ENCODE measurements around the gene MBOAT7.
"Not testable (repeated sequence)": the region's sequence is repeated elsewhere in the genome, so short reads cannot be mapped to it uniquely, and the experiment has no call there.

The MBOAT7 gene

DNA sequence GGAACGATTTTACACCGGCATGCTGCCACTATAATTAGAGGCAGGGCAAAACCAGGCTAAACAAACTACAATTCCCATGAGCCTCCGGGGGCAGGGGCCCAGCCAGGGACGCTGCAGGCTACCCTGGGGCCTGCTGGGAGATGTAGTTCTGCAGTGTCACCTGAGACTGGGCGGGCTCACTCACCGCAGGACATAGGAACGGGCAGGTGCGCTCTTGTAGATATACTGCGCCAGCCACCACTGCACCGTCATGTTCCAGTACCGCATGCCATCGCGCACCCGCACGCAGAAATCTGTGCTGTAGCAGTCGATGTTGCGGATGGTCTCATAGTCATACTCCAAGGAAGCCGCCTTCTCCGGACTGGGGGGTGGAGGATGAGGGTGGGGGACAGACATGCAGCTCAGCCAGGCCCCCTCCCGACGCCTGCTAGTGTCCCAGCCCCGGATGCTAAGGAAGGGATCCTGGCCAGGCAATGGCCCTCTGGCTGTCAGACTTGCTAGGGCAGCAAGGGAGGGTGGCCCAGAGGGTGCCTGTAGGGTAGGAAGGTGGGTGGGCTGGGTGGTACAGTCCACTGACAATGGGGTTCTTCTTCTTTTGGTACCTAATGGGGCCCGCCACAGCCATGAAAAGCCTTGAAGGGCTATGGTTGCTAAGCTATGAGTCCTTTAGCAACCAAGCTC, 10.7 kb downstream of the MBOAT7 start:
- POLR2A ChIA-PET = no interaction called here
- TF ChIP-seq, protein P1, sequence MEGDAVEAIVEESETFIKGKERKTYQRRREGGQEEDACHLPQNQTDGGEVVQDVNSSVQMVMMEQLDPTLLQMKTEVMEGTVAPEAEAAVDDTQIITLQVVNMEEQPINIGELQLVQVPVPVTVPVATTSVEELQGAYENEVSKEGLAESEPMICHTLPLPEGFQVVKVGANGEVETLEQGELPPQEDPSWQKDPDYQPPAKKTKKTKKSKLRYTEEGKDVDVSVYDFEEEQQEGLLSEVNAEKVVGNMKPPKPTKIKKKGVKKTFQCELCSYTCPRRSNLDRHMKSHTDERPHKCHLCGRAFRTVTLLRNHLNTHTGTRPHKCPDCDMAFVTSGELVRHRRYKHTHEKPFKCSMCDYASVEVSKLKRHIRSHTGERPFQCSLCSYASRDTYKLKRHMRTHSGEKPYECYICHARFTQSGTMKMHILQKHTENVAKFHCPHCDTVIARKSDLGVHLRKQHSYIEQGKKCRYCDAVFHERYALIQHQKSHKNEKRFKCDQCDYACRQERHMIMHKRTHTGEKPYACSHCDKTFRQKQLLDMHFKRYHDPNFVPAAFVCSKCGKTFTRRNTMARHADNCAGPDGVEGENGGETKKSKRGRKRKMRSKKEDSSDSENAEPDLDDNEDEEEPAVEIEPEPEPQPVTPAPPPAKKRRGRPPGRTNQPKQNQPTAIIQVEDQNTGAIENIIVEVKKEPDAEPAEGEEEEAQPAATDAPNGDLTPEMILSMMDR (IDR thresholded peaks at IDR 0.05; ENCODE audit: control extremely low read depth, extremely low read depth, low read depth, missing control alignments) = no peak
- DNase-seq (ENCODE audit: extremely low spot score) = no peak
- CTCF ChIA-PET = interaction anchor here (1.3 to 1.7 kb wide), 3 partner anchors 9 to 54 kb away, joined by 3 to 5 read pairs (median 3); partner anchors contain the start of gene MBOAT7

DNA sequence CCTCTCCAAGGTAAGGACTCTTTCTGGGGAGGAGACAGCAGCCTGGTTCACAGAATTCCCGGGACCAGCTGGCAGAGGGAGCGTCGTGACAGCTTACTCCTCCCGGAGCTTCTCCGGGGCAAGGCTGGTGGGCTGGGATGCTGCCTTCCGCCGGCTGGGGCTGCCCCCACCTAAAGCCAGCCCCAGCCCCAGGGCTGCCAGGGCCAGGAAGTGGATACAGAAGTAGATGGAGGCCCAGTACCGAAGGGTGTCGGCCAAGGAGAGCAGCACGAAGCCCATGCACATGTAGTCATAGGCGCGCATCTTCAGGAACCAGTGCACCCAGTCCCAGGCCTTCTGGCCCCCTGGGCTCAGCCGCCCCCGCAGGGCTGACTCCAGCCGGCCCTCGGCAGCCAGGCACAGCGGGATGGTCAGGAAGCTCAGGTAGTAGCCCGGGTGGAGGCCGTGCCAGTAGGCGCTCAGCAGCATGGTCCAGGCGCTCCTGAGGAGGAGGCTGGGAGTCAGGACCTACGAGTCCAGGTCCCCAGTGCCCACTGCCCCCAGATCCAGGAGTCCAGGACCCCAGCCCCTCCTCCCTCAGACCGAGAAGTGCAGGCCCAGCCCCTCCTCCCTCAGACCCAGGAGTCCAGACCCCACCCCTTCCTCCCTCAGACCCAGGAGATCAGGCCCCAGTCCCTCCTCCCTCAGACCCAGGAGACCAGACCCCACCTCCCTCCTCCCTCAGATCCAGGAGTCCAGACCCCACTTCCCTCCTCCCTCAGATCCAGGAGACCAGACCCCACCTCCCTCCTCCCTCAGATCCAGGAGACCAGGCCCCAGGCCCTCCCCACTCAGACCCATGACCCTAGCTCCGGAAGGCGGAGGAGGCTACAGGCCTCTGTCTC, 15.2 kb downstream of the MBOAT7 start:
- POLR2A ChIA-PET = interaction anchor here (1.4 kb wide), 2 partner anchors 12 to 15 kb away, joined by 3 to 4 read pairs; partner anchors contain the start of gene MBOAT7
- CTCF ChIA-PET = interaction anchor here (1.1 to 1.8 kb wide), 5 partner anchors 10 to 58 kb away, joined by 3 to 7 read pairs (median 4); partner anchors contain the start of gene MBOAT7
- TF ChIP-seq, protein P1 (IDR thresholded peaks at IDR 0.05; ENCODE audit: control extremely low read depth, extremely low read depth, low read depth, missing control alignments) = no peak
- no peak for DNase-seq (ENCODE audit: extremely low spot score)

DNA sequence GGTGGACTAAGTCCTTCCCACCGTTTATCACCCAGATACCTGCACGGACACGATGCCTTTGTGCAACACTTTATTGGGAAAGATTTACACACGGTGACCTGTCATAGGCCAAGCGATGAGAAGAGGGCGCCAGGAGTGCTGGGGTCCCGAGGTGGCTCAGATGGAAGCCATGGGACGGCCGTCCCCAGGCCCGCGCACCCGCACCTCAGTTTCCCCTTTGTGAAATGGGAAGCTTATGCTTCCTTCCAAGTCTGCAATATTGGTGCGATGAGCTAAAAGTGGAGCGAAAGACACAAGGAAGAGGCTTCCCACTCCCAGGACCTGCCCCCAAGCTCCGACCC, 16.1 kb downstream of the MBOAT7 start:
- TF ChIP-seq, protein P1 (IDR thresholded peaks at IDR 0.05; ENCODE audit: control extremely low read depth, extremely low read depth, low read depth, missing control alignments) = no peak
- no peak for DNase-seq (ENCODE audit: extremely low spot score)
- ChIA-PET POLR2A (interaction anchor here (0.6 to 1.4 kb wide), 3 partner anchors 8 to 35 kb away, joined by 4 to 5 read pairs (median 4); partner anchors contain the start of gene MBOAT7), CTCF (interaction anchor here (1.1 to 1.8 kb wide), 5 partner anchors 9 to 58 kb away, joined by 3 to 7 read pairs (median 4); partner anchors contain the start of gene MBOAT7)

DNA sequence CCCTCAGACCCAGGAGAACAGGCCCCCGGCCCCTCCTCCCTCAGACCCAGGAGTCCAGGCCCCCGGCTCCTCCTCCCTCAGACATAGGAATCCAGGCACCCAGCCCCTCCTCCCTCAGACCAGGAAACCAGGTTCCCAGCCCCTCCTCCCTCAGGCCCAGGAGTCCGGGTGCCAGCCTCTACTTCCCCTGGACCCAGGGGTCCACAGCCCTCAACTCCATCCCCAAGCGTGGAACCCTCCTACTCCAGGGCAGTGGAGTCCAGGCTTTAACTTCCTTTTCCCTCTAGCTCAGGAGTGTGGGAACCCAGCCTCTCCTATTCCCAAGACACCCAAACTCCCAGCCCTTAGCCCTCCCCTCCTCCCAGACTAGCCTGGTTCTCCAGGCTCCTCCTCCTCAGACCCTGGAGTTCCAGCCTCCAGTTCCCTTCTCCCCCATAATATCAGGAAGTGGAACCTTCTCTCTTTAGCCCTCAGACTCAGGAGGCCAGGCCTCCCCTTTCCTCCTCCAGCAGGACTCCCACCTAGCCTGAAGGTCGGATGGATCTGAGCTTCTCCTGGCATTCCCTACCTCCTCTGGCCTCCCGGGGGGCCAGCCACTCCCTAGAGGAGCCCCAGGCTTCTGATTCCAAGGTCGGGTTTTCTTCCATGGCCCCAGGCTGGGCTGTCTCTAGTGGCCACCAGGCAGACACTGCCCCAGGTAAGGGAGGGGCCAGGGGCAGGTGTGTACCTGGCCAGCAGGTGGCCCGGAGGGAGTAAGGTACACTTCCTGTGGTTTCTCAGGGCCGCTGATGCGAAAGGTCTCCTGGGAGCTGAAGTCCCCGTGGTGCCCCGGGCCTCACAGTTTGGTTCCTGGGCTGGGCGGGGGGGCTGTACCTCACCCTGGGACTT, 16.7 kb downstream of the MBOAT7 start, which contains the start of gene TMC4:
TMC4 (minus strand) TSS at position 690 of the 888 bp plus-strand sequence; CDS start at position 647, 43 bp downstream.
- ChIA-PET CTCF (interaction anchor here (1.1 to 1.5 kb wide), 4 partner anchors 9 to 59 kb away, joined by 3 to 7 read pairs (median 4); partner anchors contain the start of gene MBOAT7), POLR2A (interaction anchor here (0.6 to 0.7 kb wide), 2 partner anchors 9 to 36 kb away, joined by 4 to 5 read pairs; no protein-coding TSS in a partner anchor)
- DNase-seq (ENCODE audit: extremely low spot score) = no peak
- TF ChIP-seq, protein P1 (IDR thresholded peaks at IDR 0.05; ENCODE audit: control extremely low read depth, extremely low read depth, low read depth, missing control alignments) = peak; percentile 9

DNA sequence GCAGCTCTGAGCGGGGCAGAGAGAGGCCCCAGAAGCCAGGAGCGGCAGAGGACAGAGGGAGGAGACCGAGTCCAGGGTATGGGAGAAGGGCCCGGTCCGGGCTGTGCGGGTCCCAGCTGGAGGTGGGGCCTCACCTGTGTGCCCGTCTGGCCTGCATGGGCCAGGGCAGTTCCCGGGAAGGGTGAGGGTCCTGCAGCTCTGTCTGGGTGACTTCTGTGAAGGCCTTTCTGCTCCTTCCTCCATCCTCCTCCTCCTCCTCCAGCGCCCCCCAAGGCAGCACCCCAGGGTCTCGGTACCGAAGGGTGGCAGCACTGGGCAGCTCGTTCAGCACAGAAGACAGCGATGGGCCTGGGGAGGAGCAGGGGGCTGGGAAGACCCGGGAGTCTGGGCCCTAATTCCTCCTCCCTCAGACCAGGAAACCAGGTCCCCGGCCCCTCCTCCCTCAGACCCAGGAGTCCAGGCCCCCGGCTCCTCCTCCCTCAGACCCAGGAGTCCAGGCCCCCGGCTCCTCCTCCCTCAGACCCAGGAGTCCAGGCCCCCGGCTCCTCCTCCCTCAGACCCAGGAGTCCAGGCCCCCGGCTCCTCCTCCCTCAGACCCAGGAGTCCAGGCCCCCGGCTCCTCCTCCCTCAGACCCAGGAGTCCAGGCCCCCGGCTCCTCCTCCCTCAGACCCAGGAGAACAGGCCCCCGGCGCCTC, 17.5 kb downstream of the MBOAT7 start:
- DNase-seq (ENCODE audit: extremely low spot score); POLR2A ChIA-PET: not testable (repeated sequence)
- CTCF ChIA-PET = interaction anchor here (1.2 to 4.4 kb wide), 3 partner anchors 35 to 95 kb away, joined by 3 to 28 read pairs (median 3); partner anchors contain the start of gene CNOT3

Data from GM10248 (cell line).